GM19099 (cell line): Measurements from ENCODE around the gene PRDM11.

Experiments
- POLR2A ChIP-seq: IDR thresholded peaks from 3 replicates; pipeline ENCODE4 v1.6.1; 2011; ENCODE audit warnings: low read depth; ENCODE audit not compliant: insufficient read length; ENCODE audit errors: extremely low read depth

Gene PRDM11

GRCh38 chr11:45150943-45151342, 4.5 kb downstream of the PRDM11 start:
- no peak for TF ChIP-seq POLR2A

GRCh38 chr11:45151362-45151982, 5.0 kb downstream of the PRDM11 start:
- no peak for TF ChIP-seq POLR2A

- TF ChIP-seq POLR2A = no peak
These were observed 6.5 kb downstream of the PRDM11 start for GRCh38 chr11:45152740-45153595.

- TF ChIP-seq POLR2A = no peak
These were observed 7.8 kb downstream of the PRDM11 start for GRCh38 chr11:45154276-45154675.

GRCh38 chr11:45155058-45155551, 8.7 kb downstream of the PRDM11 start:
- TF ChIP-seq POLR2A = no peak

- no peak for TF ChIP-seq POLR2A
These were observed 9.3 kb downstream of the PRDM11 start for GRCh38 chr11:45155627-45156180.

GRCh38 chr11:45156201-45156600, 9.8 kb downstream of the PRDM11 start:
- no peak for TF ChIP-seq POLR2A

GRCh38 chr11:45156741-45157140, 10.3 kb downstream of the PRDM11 start:
- TF ChIP-seq POLR2A = no peak

- TF ChIP-seq POLR2A = no peak
These were observed 11.1 kb downstream of the PRDM11 start for GRCh38 chr11:45157247-45158209.

- no peak for TF ChIP-seq POLR2A
These were observed 11.8 kb downstream of the PRDM11 start for GRCh38 chr11:45158210-45158731.

- no peak for TF ChIP-seq POLR2A
These were observed 12.6 kb downstream of the PRDM11 start for GRCh38 chr11:45158891-45159605.

GRCh38 chr11:45159781-45160365, 13.4 kb downstream of the PRDM11 start:
- TF ChIP-seq POLR2A = no peak

- TF ChIP-seq POLR2A = no peak
These were observed 15.0 kb downstream of the PRDM11 start for GRCh38 chr11:45161252-45162063.

GRCh38 chr11:45162064-45162375, 15.6 kb downstream of the PRDM11 start:
- no peak for TF ChIP-seq POLR2A
